ENCODE results near the gene KLHL7. TPM values are rescaled to one million over a fixed set of nuclear protein-coding genes. Genes with fewer than 3 reads are reported as not detected.

Gene KLHL7
- total and polyA plus RNA-seq, 9 of the 15 experiments (the other 6 are each of a cell fraction or from before 2014, with no cell fraction given), result 4.2 to 63.1 (median 32.3) TPM

- DNase-seq (ENCODE audit: extremely low read depth in 1 of 4, low spot score in 3 of 4) (peak; percentile 92 to 99 (median 94)), ATAC-seq (peak; percentile 93), FAIRE-seq (peak; percentile 99)
- Histone ChIP-seq H3K79me2 (ENCODE audit: control insufficient read depth, insufficient read depth, low read length) (peaks cover 63% of the 10 kb centered on the region), H3K9ac (ENCODE audit: insufficient read depth in 1 of 2, low read depth in 2 of 2, low read length in 2 of 2) (peak within 1 kb of the TSS; percentile 89 to 97), H3K27ac (ENCODE audit: extremely low read depth, low read depth, low read length) (peak within 1 kb of the TSS; percentile 83), H3K4me3 (peak within 1 kb of the TSS; percentile 82), H2AFZ (ENCODE audit: low read depth, low read length) (peak within 1 kb of the TSS; percentile 95), H3K9me1 (ENCODE audit: control insufficient read depth, insufficient read depth, low read length) (no peaks in the 10 kb centered on the region), H3K4me1 (replicated peaks in 1 of 2; ENCODE audit: control insufficient read depth in 2 of 2, insufficient read depth in 2 of 2, low read length in 2 of 2) (peaks cover 8 to 9% of the 10 kb centered on the region in 2 experiments), H3K36me3 (ENCODE audit: control insufficient read depth, insufficient read depth, low read length) (peaks cover 31% of the 10 kb centered on the region), H3K4me2 (ENCODE audit: insufficient read depth, low read length) (peak within 1 kb of the TSS; percentile 91), H3K27me3 (ENCODE audit: control insufficient read depth in 2 of 2, insufficient read depth in 2 of 2, low read length in 2 of 2) (no peaks in the 10 kb centered on the region), H4K20me1 (replicated peaks; ENCODE audit: control insufficient read depth, insufficient read depth, low read length) (no peaks in the 10 kb centered on the region), H3K9me3 (replicated peaks; ENCODE audit: control insufficient read depth, insufficient read depth, low read depth, low read length) (no peaks in the 10 kb centered on the region)
- WGBS (ENCODE audit: insufficient coverage, low coverage, missing lambda C conversion rate), result under 1% methylated on average over 62 of the region's 63 CpGs
- intact Hi-C loops (cut with micrococcal nuclease) (loop anchor here (2.0 to 10.0 kb wide), 3 partner anchors 75 to 343 kb away; no protein-coding TSS in a partner anchor), in situ Hi-C loops (cut with MboI) (no loop called here)
- ChIA-PET POLR2A (interaction anchor here (0.7 to 2.3 kb wide), 7 partner anchors 13 to 91 kb away, joined by 3 to 6 read pairs (median 3); partner anchors contain the start of gene KLHL7), CTCF (ENCODE audit: low intra/inter-chr PET ratio) (no interaction called here)
- BruUV-seq (replicated peaks), result TSS peak; percentile 66
- TF ChIP-seq HLTF (IDR thresholded peaks at IDR 0.05) (no peak), NFATC3 (IDR thresholded peaks at IDR 0.05) (no peak), ETS2 (tag; IDR thresholded peaks at IDR 0.05; ENCODE audit: borderline replicate concordance, poor library complexity, severe bottlenecking) (no peak), IRF1 (CRISPR knock-in tag; IDR thresholded peaks at IDR 0.05; ENCODE audit: borderline replicate concordance) (no peak), E2F8 (IDR thresholded peaks at IDR 0.05; ENCODE audit: low read depth, partially characterized antibody) (peak; percentile 91), ZBTB7A (IDR thresholded peaks at IDR 0.05; ENCODE audit: borderline replicate concordance, control insufficient read depth, low read depth, low read length) (no peak), ZNF431 (CRISPR knock-in tag; IDR thresholded peaks at IDR 0.05) (peak; percentile 72; the same call in 1 of the 2 replicates), MCM3 (IDR thresholded peaks at IDR 0.05) (no peak), ARID3A (IDR thresholded peaks at IDR 0.05; ENCODE audit: borderline replicate concordance, low read depth, low read length) (no peak), HINFP (tag; conservative IDR thresholded peaks at IDR 0.05; ENCODE audit: low read depth) (peak; percentile 22; the same call in 1 of the 2 replicates), ZNF586 (CRISPR knock-in tag; conservative IDR thresholded peaks at IDR 0.05) (no peak), KLF6 (CRISPR knock-in tag; IDR thresholded peaks at IDR 0.05; ENCODE audit: borderline replicate concordance) (no peak)
These were observed 76.3 kb downstream of the KLHL7 start, which contains the start of gene NUP42 for GRCh38 chr7:23181684-23182553. NUP42 (plus strand) TSS chr7:23182048; CDS start chr7:23182086, 38 bp downstream.

Measured in K562 (cell line).